NCI-H2196 (cell line): Measurements from ENCODE around the gene TSPAN8.
"Not testable (repeated sequence)": the region's sequence is repeated elsewhere in the genome, so short reads cannot be mapped to it uniquely, and the experiment has no call there.

Experiments used
- DNase-seq: peaks from one replicate; lab custom pipeline; 2025; ENCODE audit not compliant: unreplicated experiment; lab: John Stamatoyannopoulos, UW

TSPAN8 gene

GRCh38 chr12:71157601-71158233 lies at the start of gene TSPAN8:
TSS of gene TSPAN8 (minus strand) at chr12:71157999. CDS start at chr12:71157678, 321 bp downstream.
- peak; percentile 58 for DNase-seq

GRCh38 chr12:71201136-71201679 lies 43.4 kb upstream of the TSPAN8 start:
- no peak for DNase-seq

- DNase-seq, result no peak
Measured at GRCh38 chr12:71200706-71201105, 42.9 kb upstream of the TSPAN8 start.

GRCh38 chr12:71197460-71197859 lies 39.7 kb upstream of the TSPAN8 start:
- DNase-seq, result no peak

GRCh38 chr12:71195338-71195896 lies 37.6 kb upstream of the TSPAN8 start:
- DNase-seq, result no peak

- no peak for DNase-seq
Measured at GRCh38 chr12:71194657-71195056, 36.9 kb upstream of the TSPAN8 start.

GRCh38 chr12:71193041-71193440 lies 35.2 kb upstream of the TSPAN8 start:
- DNase-seq, result no peak

GRCh38 chr12:71191509-71192196 lies 33.9 kb upstream of the TSPAN8 start:
- no peak for DNase-seq

GRCh38 chr12:71190822-71191221 lies 33.0 kb upstream of the TSPAN8 start:
- no peak for DNase-seq

GRCh38 chr12:71187379-71187778 lies 29.6 kb upstream of the TSPAN8 start:
- no peak for DNase-seq

GRCh38 chr12:71186571-71187288 lies 28.9 kb upstream of the TSPAN8 start:
- no peak for DNase-seq

GRCh38 chr12:71183846-71184245 lies 26.0 kb upstream of the TSPAN8 start:
- no peak for DNase-seq

- no peak for DNase-seq
Measured at GRCh38 chr12:71183018-71183417, 25.2 kb upstream of the TSPAN8 start.

GRCh38 chr12:71178162-71178561 lies 20.4 kb upstream of the TSPAN8 start:
- DNase-seq, result no peak

GRCh38 chr12:71174825-71175224 lies 17.0 kb upstream of the TSPAN8 start:
- no peak for DNase-seq

GRCh38 chr12:71174146-71174545 lies 16.3 kb upstream of the TSPAN8 start:
- DNase-seq, result no peak

GRCh38 chr12:71170456-71170855 lies 12.7 kb upstream of the TSPAN8 start:
- DNase-seq, result no peak

- DNase-seq, result no peak
Measured at GRCh38 chr12:71169286-71169685, 11.5 kb upstream of the TSPAN8 start.

- no peak for DNase-seq
Measured at GRCh38 chr12:71166862-71167496, 9.2 kb upstream of the TSPAN8 start.

GRCh38 chr12:71166280-71166679 lies 8.5 kb upstream of the TSPAN8 start:
- no peak for DNase-seq

GRCh38 chr12:71165780-71166179 lies 8.0 kb upstream of the TSPAN8 start:
- not testable (repeated sequence) for DNase-seq
